HCT116 (cell line): ENCODE measurements around the gene CLIP4. TPM values are rescaled to one million over a fixed set of nuclear protein-coding genes. Genes with fewer than 3 reads are reported as not detected.
A peak's percentile ranks its signal among the peaks of the same experiment; 100 is the strongest.

Experiments
- ATAC-seq: fragments of 200-7000 bp; cut with Tn5 transposase; 2 replicates; pipeline ENCODE4 v1.9.1; 2020; ENCODE audit warnings: mild to moderate bottlenecking, moderate library complexity
- BruUV-seq: library from RNA; stranded (reverse); fragments of 400-500 nt; replicated peaks from 2 replicates; lab custom pipeline; 2021; lab: Mats Ljungman, UMichigan
- CTCF ChIA-PET: fragments of 300-600 bp; sonication (Branson Sonifier 250); formaldehyde crosslinking; loops from one replicate; lab custom pipeline; 2021; ENCODE audit warnings: antibody characterized with exemption; lab: Charles Lee
- POLR2A ChIA-PET: fragments of 300-600, 350-600 bp; sonication (Branson Sonifier 250); formaldehyde crosslinking; loops from one replicate; lab custom pipeline; 2021; ENCODE audit warnings: antibody characterized with exemption; lab: Charles Lee
- RAD21 ChIA-PET, 2 experiments: fragments of 300-600 bp; sonication (Branson Sonifier 250); formaldehyde crosslinking; loops; one replicate each; lab custom pipeline; 2023; ENCODE audit warnings: low total read pairs in 2 of 2; ENCODE audit not compliant: uncharacterized antibody in 2 of 2, unreplicated experiment in 2 of 2, low non-redundant PET in 1 of 2; lab: Charles Lee
- DNase-seq: peaks from one replicate; pipeline ENCODE4 v3.0.0-alpha.2; 2010; ENCODE audit warnings: low read depth, low spot score
- H2AFZ ChIP-seq: fragments of 200-600 bp; shearing (Covaris generic), sonication (generic); 2 replicates; pipeline ENCODE4 v1.6.1; 2017; ENCODE audit warnings: low read depth, mixed run types, mixed read lengths, antibody characterized with exemption, low read length; ENCODE audit not compliant: poor library complexity, severe bottlenecking
- H3K27ac ChIP-seq: 2 replicates; pipeline ENCODE4 v1.5.1; 2012; ENCODE audit warnings: low read depth, low read length
- H3K27me3 ChIP-seq: fragments of 200-600 bp; sonication (generic); 2 replicates; pipeline ENCODE4 v1.6.1; 2016; ENCODE audit warnings: mixed run types, low read length, mixed read lengths; ENCODE audit not compliant: insufficient read depth
- H3K36me3 ChIP-seq, 2 experiments: fragments of 200-500 bp in 1 of 2; fragments of 200-600 bp in 1 of 2; sonication (Bioruptor generic) in 1 of 2; sonication (generic) in 1 of 2; 2 replicates each; pipeline versions ENCODE4 v1.5.1 to v1.6.1; 2014 to 2016; ENCODE audit warnings: low read length in 2 of 2, inconsistent platforms in 1 of 2, mixed read lengths in 1 of 2, mixed run types in 1 of 2; ENCODE audit not compliant: insufficient read depth in 2 of 2, control insufficient read depth in 1 of 2
- H3K4me1 ChIP-seq, 2 experiments: fragments of 200-600 bp in 1 of 2; sonication (generic) in 1 of 2; 2 replicates each; pipeline versions ENCODE4 v1.5.1 to v1.6.1; 2012 to 2017; ENCODE audit warnings: low read length in 2 of 2, inconsistent platforms in 1 of 2, mild to moderate bottlenecking in 1 of 2, mixed read lengths in 1 of 2, mixed run types in 1 of 2, moderate library complexity in 1 of 2; ENCODE audit not compliant: insufficient read depth in 2 of 2, control insufficient read depth in 1 of 2
- H3K4me2 ChIP-seq: fragments of 200-600 bp; sonication (generic); 2 replicates; pipeline ENCODE4 v1.6.1; 2017; ENCODE audit warnings: mixed run types, low read length, mixed read lengths
- H3K4me3 ChIP-seq, 2 experiments: fragments of 200-600 bp in 1 of 2; sonication (generic) in 1 of 2; replicated peaks in 1 of 2; 2 replicates each; pipeline ENCODE4 v1.5.1; 2011 to 2016; ENCODE audit warnings: low read length in 2 of 2, control low read depth in 1 of 2, low read depth in 1 of 2, mild to moderate bottlenecking in 1 of 2, mixed read lengths in 1 of 2, mixed run types in 1 of 2
- H3K79me2 ChIP-seq: fragments of 200-600 bp; sonication (generic); 2 replicates; pipeline ENCODE4 v1.6.1; 2017; ENCODE audit warnings: mild to moderate bottlenecking, mixed run types, low read length, moderate library complexity, mixed read lengths; ENCODE audit not compliant: insufficient read depth
- H3K9ac ChIP-seq: fragments of 200-600 bp; sonication (generic); 2 replicates; pipeline ENCODE4 v1.6.1; 2016; ENCODE audit warnings: low read length, mixed read lengths
- H3K9me2 ChIP-seq: fragments of 200-600 bp; sonication (generic), shearing (Covaris generic); 2 replicates; pipeline ENCODE4 v1.6.1; 2017; ENCODE audit warnings: mixed run types, mild to moderate bottlenecking, moderate library complexity; ENCODE audit not compliant: insufficient read depth
- H3K9me3 ChIP-seq, 2 experiments: fragments of 200-500 bp in 1 of 2; fragments of 200-600 bp in 1 of 2; sonication (Bioruptor generic) in 1 of 2; sonication (generic) in 1 of 2; 2 replicates each; pipeline ENCODE4 v1.6.1; 2014 to 2017; ENCODE audit warnings: low read length in 2 of 2, mixed read lengths in 2 of 2, inconsistent platforms in 1 of 2, low read depth in 1 of 2, mild to moderate bottlenecking in 1 of 2, mixed run types in 1 of 2, moderate library complexity in 1 of 2; ENCODE audit not compliant: control insufficient read depth in 1 of 2, insufficient read depth in 1 of 2
- H4K20me1 ChIP-seq: fragments of 200-600 bp; sonication (generic), shearing (Covaris generic); 2 replicates; pipeline ENCODE4 v1.6.1; 2017; ENCODE audit warnings: mixed run types, mild to moderate bottlenecking, moderate library complexity; ENCODE audit not compliant: insufficient read depth
- CBX3 ChIP-seq: IDR thresholded peaks from 2 replicates; pipeline ENCODE4 v1.6.1; 2012; ENCODE audit warnings: low read depth
- CEBPB ChIP-seq: IDR thresholded peaks from 2 replicates; pipeline ENCODE4 v1.6.1; 2012; ENCODE audit warnings: low read depth
- EGR1 ChIP-seq: IDR thresholded peaks from 2 replicates; pipeline ENCODE4 v1.6.1; 2012; ENCODE audit warnings: low read depth
- ELF1 ChIP-seq: IDR thresholded peaks from 2 replicates; pipeline ENCODE4 v1.6.1; 2012; ENCODE audit warnings: low read depth, borderline replicate concordance
- EZH2 ChIP-seq: fragments of 200-600 bp; sonication (generic); IDR thresholded peaks from 2 replicates; pipeline ENCODE4 v1.6.1; 2017; ENCODE audit warnings: antibody characterized with exemption, mixed run types
- EZH2phosphoT487 ChIP-seq: fragments of 200-600 bp; IDR thresholded peaks from 2 replicates; pipeline ENCODE4 v1.6.1; 2018; ENCODE audit warnings: antibody characterized with exemption, borderline replicate concordance
- FOSL1 ChIP-seq: IDR thresholded peaks from 2 replicates; pipeline ENCODE4 v1.6.1; 2012; ENCODE audit warnings: low read depth
- JUND ChIP-seq: IDR thresholded peaks from 2 replicates; pipeline ENCODE4 v1.6.1; 2012
- POLR2A ChIP-seq: IDR thresholded peaks from 2 replicates; pipeline ENCODE4 v1.7.0; 2011; ENCODE audit warnings: borderline replicate concordance; ENCODE audit not compliant: insufficient read depth, insufficient read length; ENCODE audit errors: extremely low read depth
- POLR2AphosphoS5 ChIP-seq: IDR thresholded peaks from 2 replicates; pipeline ENCODE4 v1.6.1; 2011; ENCODE audit warnings: mild to moderate bottlenecking, low read depth, low read length, moderate library complexity
- RAD21 ChIP-seq: IDR thresholded peaks from 2 replicates; pipeline ENCODE4 v1.6.1; 2012; ENCODE audit warnings: low read depth, mild to moderate bottlenecking
- SIN3A ChIP-seq: IDR thresholded peaks from 2 replicates; pipeline ENCODE4 v1.6.1; 2012; ENCODE audit warnings: low read depth
- SP1 ChIP-seq: IDR thresholded peaks from 2 replicates; pipeline ENCODE4 v1.6.1; 2012; ENCODE audit warnings: low read depth
- SRF ChIP-seq: IDR thresholded peaks from 2 replicates; pipeline ENCODE4 v1.6.1; 2012; ENCODE audit warnings: low read depth
- TCF7L2 ChIP-seq: IDR thresholded peaks from 2 replicates; pipeline ENCODE4 v1.7.0; 2011; ENCODE audit warnings: borderline replicate concordance, inconsistent platforms; ENCODE audit not compliant: insufficient read depth, insufficient read length; ENCODE audit errors: extremely low read depth
- YY1 ChIP-seq: IDR thresholded peaks from 2 replicates; pipeline ENCODE4 v1.6.1; 2011; ENCODE audit warnings: low read length, low read depth, moderate library complexity, mild to moderate bottlenecking; ENCODE audit not compliant: insufficient replicate concordance; ENCODE audit errors: extremely low read depth
- ZBTB33 ChIP-seq: IDR thresholded peaks from 2 replicates; pipeline ENCODE4 v1.6.1; 2011; ENCODE audit warnings: mild to moderate bottlenecking, low read length, moderate library complexity; ENCODE audit not compliant: insufficient replicate concordance; ENCODE audit errors: extremely low read depth
- ZFX ChIP-seq: fragments of 450-650 bp; IDR thresholded peaks from 2 replicates; pipeline ENCODE4 v1.6.1; 2017
- ZNF274 ChIP-seq: fragments of 200-500 bp; sonication (Bioruptor generic); IDR thresholded peaks from 2 replicates; pipeline ENCODE4 v1.6.1; 2014; ENCODE audit warnings: mild to moderate bottlenecking, low read depth, low read length, inconsistent platforms
- intact Hi-C: fragments of 100-400 bp; cut with micrococcal nuclease; formaldehyde crosslinking; loops from 2 replicates; pipeline ENCODE4 v1.10.0; 2022
- total RNA-seq: library from RNA; stranded (reverse); gene quantifications from one replicate; pipeline ENCODE4 v1.2.1, GENCODE V29; 2021; ENCODE audit not compliant: unreplicated experiment
- TF ChIP-seq, protein P1 (sequence below): IDR thresholded peaks from 2 replicates; pipeline ENCODE4 v1.6.1; 2012
- TF ChIP-seq, protein P2 (sequence below): IDR thresholded peaks from 2 replicates; pipeline ENCODE4 v1.6.1; 2012
- TF ChIP-seq, protein P3 (sequence below), 3 experiments: fragments of 200-600 bp in 1 of 3; sonication (generic) in 1 of 3; IDR thresholded peaks in 2 of 3; conservative IDR thresholded peaks in 1 of 3; 2 replicates each; pipeline ENCODE4 v1.5.1; 2012 to 2017; ENCODE audit warnings: low read depth in 2 of 3, low read length in 2 of 3, antibody characterized with exemption in 1 of 3, borderline replicate concordance in 1 of 3, control low read depth in 1 of 3, mild to moderate bottlenecking in 1 of 3, mixed read lengths in 1 of 3, mixed run types in 1 of 3, moderate library complexity in 1 of 3; ENCODE audit not compliant: insufficient read depth in 1 of 3

The CLIP4 gene
- total RNA-seq, 1 experiment from 2014 or later, result 27.8 TPM

- peak; percentile 77 for DNase-seq
- Histone ChIP-seq H3K4me1 (peaks cover 33 to 87% of the 10 kb centered on the region in 2 experiments), H3K9ac (peak overlapping the region; percentile 75), H3K4me2 (peak overlapping the region; percentile 76), H2AFZ (no peak overlapping the region), H3K79me2 (peaks cover 58% of the 10 kb centered on the region), H3K27me3 (no peaks in the 10 kb centered on the region), H3K27ac (peak overlapping the region; percentile 81), H4K20me1 (no peaks in the 10 kb centered on the region), H3K9me2 (no peaks in the 10 kb centered on the region), H3K4me3 (peak overlapping the region; percentile 6 to 64; a peak in 2 of 4 replicates), H3K36me3 (no peaks in the 10 kb centered on the region), H3K9me3 (no peaks in the 10 kb centered on the region)
- ATAC-seq, result peak; percentile 48
- ChIA-PET POLR2A (interaction anchor here (4.2 to 6.4 kb wide), 2 partner anchors 11 to 12 kb away, joined by 46 to 76 read pairs; no protein-coding TSS in a partner anchor), CTCF (interaction anchor here (0.7 kb wide), 1 partner anchor 12 kb away, joined by 3 read pairs; no protein-coding TSS in a partner anchor), RAD21 (interaction anchor here in 1 of 2 experiments (1.5 kb wide), 1 partner anchor 13 kb away, joined by 4 read pairs; no protein-coding TSS in a partner anchor)
- TSS peak; percentile 85 for BruUV-seq
- intact Hi-C loops, result no loop called here
- TF ChIP-seq ZBTB33 (no peak), ELF1 (no peak; the same call in 1 of the 2 replicates), CBX3 (peak; percentile 91), JUND (peak; percentile 88), CEBPB (peak; percentile 78), SP1 (peak; percentile 82), YY1 (no peak), EZH2phosphoT487 (no peak), ZNF274 (no peak), TCF7L2 (peak; percentile 50), POLR2A (no peak), SIN3A (no peak), POLR2AphosphoS5 (no peak), EGR1 (0 out of 2 replicates have a peak, but pooled peaks have one; percentile 15), FOSL1 (peak; percentile 89), EZH2 (no peak), RAD21 (peak; percentile 19; the same call in 1 of the 2 replicates), ZFX (no peak), SRF (0 out of 2 replicates have a peak, but pooled peaks have one; percentile 60)
- TF ChIP-seq, protein P1, sequence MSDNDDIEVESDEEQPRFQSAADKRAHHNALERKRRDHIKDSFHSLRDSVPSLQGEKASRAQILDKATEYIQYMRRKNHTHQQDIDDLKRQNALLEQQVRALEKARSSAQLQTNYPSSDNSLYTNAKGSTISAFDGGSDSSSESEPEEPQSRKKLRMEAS, result peak; percentile 65; the same call in 1 of the 2 replicates
- TF ChIP-seq, protein P2, sequence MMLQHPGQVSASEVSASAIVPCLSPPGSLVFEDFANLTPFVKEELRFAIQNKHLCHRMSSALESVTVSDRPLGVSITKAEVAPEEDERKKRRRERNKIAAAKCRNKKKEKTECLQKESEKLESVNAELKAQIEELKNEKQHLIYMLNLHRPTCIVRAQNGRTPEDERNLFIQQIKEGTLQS, result no peak; the same call in 1 of the 2 replicates
- TF ChIP-seq, protein P3, sequence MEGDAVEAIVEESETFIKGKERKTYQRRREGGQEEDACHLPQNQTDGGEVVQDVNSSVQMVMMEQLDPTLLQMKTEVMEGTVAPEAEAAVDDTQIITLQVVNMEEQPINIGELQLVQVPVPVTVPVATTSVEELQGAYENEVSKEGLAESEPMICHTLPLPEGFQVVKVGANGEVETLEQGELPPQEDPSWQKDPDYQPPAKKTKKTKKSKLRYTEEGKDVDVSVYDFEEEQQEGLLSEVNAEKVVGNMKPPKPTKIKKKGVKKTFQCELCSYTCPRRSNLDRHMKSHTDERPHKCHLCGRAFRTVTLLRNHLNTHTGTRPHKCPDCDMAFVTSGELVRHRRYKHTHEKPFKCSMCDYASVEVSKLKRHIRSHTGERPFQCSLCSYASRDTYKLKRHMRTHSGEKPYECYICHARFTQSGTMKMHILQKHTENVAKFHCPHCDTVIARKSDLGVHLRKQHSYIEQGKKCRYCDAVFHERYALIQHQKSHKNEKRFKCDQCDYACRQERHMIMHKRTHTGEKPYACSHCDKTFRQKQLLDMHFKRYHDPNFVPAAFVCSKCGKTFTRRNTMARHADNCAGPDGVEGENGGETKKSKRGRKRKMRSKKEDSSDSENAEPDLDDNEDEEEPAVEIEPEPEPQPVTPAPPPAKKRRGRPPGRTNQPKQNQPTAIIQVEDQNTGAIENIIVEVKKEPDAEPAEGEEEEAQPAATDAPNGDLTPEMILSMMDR (IDR thresholded peaks at IDR 0.05 in 2 of 3, conservative IDR thresholded peaks at IDR 0.05 in 1 of 3; ENCODE audit: borderline replicate concordance in 1 of 3, insufficient read depth in 1 of 3, low read depth in 2 of 3, low read length in 2 of 3), result no peak
Measured at GRCh38 chr2:29117636-29118303, 2.6 kb downstream of the CLIP4 start.
